MM.1S (cell line): Measurements from ENCODE around the gene AKT1S1.

Experiments
- CTCF ChIP-seq: fragments of 300-600 bp; sonication (generic); IDR thresholded peaks from 2 replicates; pipeline ENCODE4 v1.5.1; 2016; ENCODE audit warnings: antibody characterized with exemption, low read length, mixed read lengths
- EZH2 ChIP-seq: fragments of 300-600 bp; sonication (generic); optimal IDR thresholded peaks from 2 replicates; pipeline ENCODE3; 2017; ENCODE audit warnings: low read depth, mild to moderate bottlenecking, antibody characterized with exemption, low read length, mixed read lengths

- no peak for TF ChIP-seq CTCF
- no peak for TF ChIP-seq EZH2
Measured at GRCh38 chr19:49907745-49908446, 30.7 kb upstream of the AKT1S1 start.
